Lower leg skin (tissue), 3 donors: ENCODE measurements around the gene RAB27B.

Experiments used
- CTCF ChIP-seq, 3 donors: fragments of 450-650 bp; IDR thresholded peaks; one replicate each; pipeline ENCODE4 v1.5.1; 2016; ENCODE audit warnings: antibody characterized with exemption in 3 of 3, mild to moderate bottlenecking in 3 of 3, moderate library complexity in 2 of 3
- POLR2A ChIP-seq, 2 donors: fragments of 450-650 bp; IDR thresholded peaks; one replicate each; pipeline ENCODE4 v1.6.1; 2016 to 2017; ENCODE audit warnings: antibody characterized with exemption in 2 of 2, mild to moderate bottlenecking in 1 of 2, moderate library complexity in 1 of 2

DNA sequence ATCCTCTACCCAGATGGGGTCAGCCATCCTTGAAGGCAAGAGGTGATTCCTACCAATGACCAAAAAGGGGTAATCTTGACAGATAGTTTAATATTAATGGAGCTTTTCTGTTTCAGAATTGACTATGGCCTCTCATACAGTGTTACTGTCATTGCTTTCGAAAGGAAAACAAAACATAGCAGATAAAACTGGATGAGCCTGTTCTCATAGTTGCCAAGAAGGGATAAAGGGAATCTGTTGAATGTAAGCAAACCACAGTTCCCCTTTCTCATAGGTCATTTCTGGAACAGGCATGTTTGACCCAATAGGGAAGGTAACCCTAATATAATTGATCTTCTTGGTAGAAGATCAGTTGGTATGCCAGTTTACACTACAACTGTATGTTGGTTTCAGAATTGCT, 1.6 kb downstream of the RAB27B start:
- no peak for TF ChIP-seq POLR2A (IDR thresholded peaks at IDR 0.05)
- no peak for TF ChIP-seq CTCF (IDR thresholded peaks at IDR 0.05)
